ENCODE results near the gene PDPN.

PDPN gene

GRCh38 chr1:13605159-13605558 is 21.5 kb downstream of the PDPN start:
- Mint-ChIP-seq H3K4me3 (no peak overlapping the region), H3K36me3 (ENCODE audit: insufficient read depth) (no peaks in the 10 kb centered on the region), H3K4me1 (ENCODE audit: low read depth in 2 of 2) (no peaks in the 10 kb centered on the region), H3K27me3 (peaks cover 24 to 47% of the 10 kb centered on the region in 2 donors), H3K9me3 (no peaks in the 10 kb centered on the region), H3K27ac (no peak overlapping the region)
- DNase-seq (no peak), ATAC-seq (replicated peaks) (no peak)

GRCh38 chr1:13607002-13607401 is 23.4 kb downstream of the PDPN start:
- Mint-ChIP-seq H3K4me3 (no peak overlapping the region), H3K9me3 (no peaks in the 10 kb centered on the region), H3K4me1 (ENCODE audit: low read depth in 2 of 2) (no peaks in the 10 kb centered on the region), H3K27me3 (peaks cover 22 to 30% of the 10 kb centered on the region in 2 donors), H3K36me3 (ENCODE audit: insufficient read depth) (no peaks in the 10 kb centered on the region), H3K27ac (no peak overlapping the region)
- DNase-seq (no peak), ATAC-seq (replicated peaks) (no peak)

DNA sequence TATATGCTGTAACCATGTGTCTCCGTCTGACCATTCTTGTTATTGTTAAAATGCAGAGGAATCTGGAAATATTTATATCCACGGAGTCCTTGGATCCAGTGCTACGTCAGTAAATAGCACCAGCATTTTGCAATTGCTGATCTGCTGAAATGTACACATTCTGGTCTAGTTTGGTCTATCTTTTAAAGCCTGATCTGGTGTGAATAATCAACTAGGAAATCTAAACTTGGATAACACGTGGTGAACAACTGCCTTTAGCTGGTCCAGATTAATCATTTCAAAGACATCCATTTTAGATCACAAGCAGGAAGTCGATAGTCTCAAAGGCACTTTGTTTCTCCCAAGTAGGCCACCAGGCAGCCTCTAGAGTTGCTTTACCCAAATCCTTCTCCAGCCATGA is 32.6 kb downstream of the PDPN start:
- Mint-ChIP-seq H3K36me3 (ENCODE audit: insufficient read depth) (no peaks in the 10 kb centered on the region), H3K4me3 (no peak overlapping the region), H3K27me3 (peaks cover 49 to 50% of the 10 kb centered on the region in 2 donors), H3K4me1 (ENCODE audit: low read depth in 2 of 2) (no peaks in the 10 kb centered on the region), H3K9me3 (no peaks in the 10 kb centered on the region), H3K27ac (no peak overlapping the region)
- DNase-seq (no peak), ATAC-seq (replicated peaks) (no peak)

DNA sequence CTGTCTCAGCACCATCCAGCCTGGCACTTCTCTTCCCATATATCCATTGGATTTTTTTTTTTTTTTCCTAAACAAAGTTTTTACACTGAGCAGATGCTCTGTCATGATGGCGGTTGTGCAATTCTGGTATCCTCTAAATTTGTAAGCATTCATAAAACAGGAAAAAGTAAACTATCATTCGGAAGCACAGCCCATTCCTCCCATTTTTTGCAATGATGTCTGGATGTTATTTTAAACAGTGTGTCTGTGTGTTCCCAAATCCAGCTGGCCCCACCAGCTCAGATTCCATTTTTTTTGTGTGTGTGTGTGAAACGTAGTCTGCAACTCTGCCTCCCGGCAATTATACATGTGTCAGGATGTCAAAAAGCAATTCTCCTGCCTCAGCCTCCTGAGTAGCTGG is 33.5 kb downstream of the PDPN start:
- H3K4me1 Mint-ChIP-seq (ENCODE audit: low read depth in 2 of 2) = no peaks in the 10 kb centered on the region
- H3K4me3 Mint-ChIP-seq = no peak overlapping the region
- DNase-seq (no peak), ATAC-seq (replicated peaks) (no peak)
- H3K27ac Mint-ChIP-seq = no peak overlapping the region
- no peaks in the 10 kb centered on the region for H3K9me3 Mint-ChIP-seq
- no peaks in the 10 kb centered on the region for H3K36me3 Mint-ChIP-seq (ENCODE audit: insufficient read depth)
- peaks cover 51 to 53% of the 10 kb centered on the region in 2 donors for H3K27me3 Mint-ChIP-seq

- Mint-ChIP-seq H3K4me1 (ENCODE audit: low read depth in 2 of 2) (no peaks in the 10 kb centered on the region), H3K27ac (no peak overlapping the region), H3K4me3 (no peak overlapping the region), H3K36me3 (ENCODE audit: insufficient read depth) (no peaks in the 10 kb centered on the region), H3K27me3 (peaks cover 51 to 53% of the 10 kb centered on the region in 2 donors), H3K9me3 (no peaks in the 10 kb centered on the region)
- DNase-seq = no peak
- no peak for ATAC-seq (replicated peaks)
Observed at GRCh38 chr1:13617773-13618172, 34.1 kb downstream of the PDPN start.

DNA sequence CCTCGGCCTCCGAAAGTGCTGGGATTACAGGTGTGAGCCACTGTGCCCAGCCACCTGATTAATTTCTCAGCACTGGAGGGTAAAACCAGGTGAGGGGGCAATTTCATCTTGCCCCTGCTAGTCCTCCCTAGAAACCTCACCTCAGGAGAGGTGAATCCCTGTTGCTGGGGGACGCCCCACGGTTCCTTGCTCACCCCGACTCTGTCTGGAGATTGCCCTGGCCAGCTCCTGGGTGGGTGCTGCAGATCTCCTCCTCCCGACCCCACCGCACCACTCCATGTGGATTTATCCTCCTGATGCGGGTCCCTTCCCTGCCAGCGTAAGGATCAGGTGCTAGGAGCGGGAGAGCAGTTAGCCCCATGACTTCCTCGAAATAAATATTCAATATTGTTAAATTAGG is 34.9 kb downstream of the PDPN start:
- no peak overlapping the region for H3K4me3 Mint-ChIP-seq
- H3K4me1 Mint-ChIP-seq (ENCODE audit: low read depth in 2 of 2) = no peaks in the 10 kb centered on the region
- no peaks in the 10 kb centered on the region for H3K36me3 Mint-ChIP-seq (ENCODE audit: insufficient read depth)
- ATAC-seq (replicated peaks) (no peak), DNase-seq (no peak)
- H3K27me3 Mint-ChIP-seq = peaks cover 51 to 53% of the 10 kb centered on the region in 2 donors
- H3K27ac Mint-ChIP-seq = no peak overlapping the region
- no peaks in the 10 kb centered on the region for H3K9me3 Mint-ChIP-seq

GRCh38 chr1:13619909-13620308 is 36.3 kb downstream of the PDPN start:
- Mint-ChIP-seq H3K9me3 (no peaks in the 10 kb centered on the region), H3K4me1 (ENCODE audit: low read depth in 2 of 2) (no peaks in the 10 kb centered on the region), H3K27me3 (peaks cover 43 to 53% of the 10 kb centered on the region in 2 donors), H3K36me3 (ENCODE audit: insufficient read depth) (no peaks in the 10 kb centered on the region), H3K27ac (no peak overlapping the region), H3K4me3 (no peak overlapping the region)
- DNase-seq (no peak), ATAC-seq (replicated peaks) (no peak)

DNA sequence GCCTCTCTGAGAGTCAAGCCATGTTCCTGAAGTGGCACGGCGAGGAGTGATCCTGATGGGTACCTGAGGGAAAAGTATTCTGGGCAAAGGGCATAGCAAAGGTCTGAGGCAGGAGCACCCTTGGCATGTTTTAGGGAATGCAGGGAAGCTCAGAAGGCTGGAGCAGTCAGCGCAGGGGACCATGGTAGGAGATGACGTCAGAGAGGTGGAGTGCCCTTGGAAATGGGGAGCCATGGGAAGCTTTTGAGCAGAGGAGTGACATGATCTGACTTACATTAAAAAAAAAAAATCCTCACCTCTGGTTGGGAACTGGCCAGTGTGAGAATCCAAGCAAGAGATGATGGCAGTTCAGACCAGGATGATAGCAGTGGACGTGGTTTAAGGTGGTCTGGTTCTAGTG is 37.2 kb downstream of the PDPN start:
- H3K27ac Mint-ChIP-seq = no peak overlapping the region
- H3K27me3 Mint-ChIP-seq = peaks cover 34 to 46% of the 10 kb centered on the region in 2 donors
- H3K9me3 Mint-ChIP-seq = no peaks in the 10 kb centered on the region
- H3K4me1 Mint-ChIP-seq (ENCODE audit: low read depth in 2 of 2) = no peaks in the 10 kb centered on the region
- ATAC-seq (replicated peaks) = no peak
- H3K4me3 Mint-ChIP-seq = no peak overlapping the region
- no peak for DNase-seq
- no peaks in the 10 kb centered on the region for H3K36me3 Mint-ChIP-seq (ENCODE audit: insufficient read depth)

DNA sequence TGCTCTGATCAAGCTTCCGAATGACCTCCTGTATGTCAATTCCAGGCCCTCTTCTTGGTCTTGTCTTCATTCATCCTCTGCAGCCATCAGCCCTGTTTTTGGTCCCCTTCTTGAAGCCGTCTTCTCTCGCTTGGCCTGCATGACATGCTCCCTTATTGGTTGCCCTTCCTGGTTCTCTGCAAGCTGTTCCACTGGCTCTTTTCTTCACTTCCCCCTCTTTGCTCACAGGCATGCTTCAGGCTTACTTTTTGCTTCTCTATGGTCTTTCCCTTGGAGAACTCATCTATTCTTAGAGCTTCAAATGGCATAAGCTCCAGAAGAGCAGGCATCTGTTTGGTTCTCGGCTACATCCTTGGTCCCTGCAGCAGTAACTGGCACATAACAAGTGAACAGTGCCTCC is 38.8 kb downstream of the PDPN start:
- no peak for ATAC-seq (replicated peaks)
- H3K4me1 Mint-ChIP-seq (ENCODE audit: low read depth in 2 of 2) = no peaks in the 10 kb centered on the region
- no peaks in the 10 kb centered on the region for H3K9me3 Mint-ChIP-seq

GRCh38 chr1:13623021-13623637 is 39.5 kb downstream of the PDPN start:
- DNase-seq (no peak), ATAC-seq (replicated peaks) (no peak)
- no peaks in the 10 kb centered on the region for H3K9me3 Mint-ChIP-seq
- no peak overlapping the region for H3K4me3 Mint-ChIP-seq
- H3K27ac Mint-ChIP-seq = no peak overlapping the region
- no peaks in the 10 kb centered on the region for H3K4me1 Mint-ChIP-seq (ENCODE audit: low read depth in 2 of 2)
- no peaks in the 10 kb centered on the region for H3K36me3 Mint-ChIP-seq (ENCODE audit: insufficient read depth)
- peaks cover 18 to 25% of the 10 kb centered on the region in 2 donors for H3K27me3 Mint-ChIP-seq

More for the DNA sequence above, 38.8 kb downstream of the PDPN start:
- H3K36me3 Mint-ChIP-seq (ENCODE audit: insufficient read depth) = no peaks in the 10 kb centered on the region
- no peak for DNase-seq
- peaks cover 23 to 30% of the 10 kb centered on the region in 2 donors for H3K27me3 Mint-ChIP-seq
- H3K27ac Mint-ChIP-seq = no peak overlapping the region
- no peak overlapping the region for H3K4me3 Mint-ChIP-seq

DNA sequence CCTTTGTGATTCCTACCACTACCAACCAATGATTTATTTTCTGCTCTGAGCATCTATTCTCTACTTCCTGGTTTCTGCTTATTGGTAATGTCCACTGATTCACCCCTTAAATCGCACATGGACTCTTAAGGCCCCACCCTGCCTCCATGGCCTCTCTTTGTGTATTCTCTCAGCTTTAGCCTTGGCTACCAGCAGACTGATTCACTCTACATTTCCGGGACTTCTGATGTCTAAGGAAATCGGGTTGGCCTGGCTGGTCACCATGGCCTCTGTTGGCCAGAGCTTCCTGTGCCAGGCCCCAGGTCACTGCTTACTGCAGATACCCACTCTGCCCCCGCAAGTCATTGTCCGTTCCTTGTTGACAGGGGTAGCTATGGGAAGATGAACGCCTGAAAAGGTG is 40.9 kb downstream of the PDPN start:
- H3K27ac Mint-ChIP-seq = no peak overlapping the region
- H3K9me3 Mint-ChIP-seq = no peaks in the 10 kb centered on the region
- H3K27me3 Mint-ChIP-seq = peaks cover 29 to 32% of the 10 kb centered on the region in 2 donors
- DNase-seq = no peak
- H3K36me3 Mint-ChIP-seq (ENCODE audit: insufficient read depth) = no peaks in the 10 kb centered on the region
- H3K4me3 Mint-ChIP-seq = no peak overlapping the region
- no peak for ATAC-seq (replicated peaks)
- no peaks in the 10 kb centered on the region for H3K4me1 Mint-ChIP-seq (ENCODE audit: low read depth in 2 of 2)

- DNase-seq = no peak
- H3K4me3 Mint-ChIP-seq = no peak overlapping the region
- no peak for ATAC-seq (replicated peaks)
- peaks cover 12 to 18% of the 10 kb centered on the region in 2 donors for H3K27me3 Mint-ChIP-seq
- no peaks in the 10 kb centered on the region for H3K9me3 Mint-ChIP-seq
- H3K27ac Mint-ChIP-seq = no peak overlapping the region
- H3K4me1 Mint-ChIP-seq (ENCODE audit: low read depth in 2 of 2) = no peaks in the 10 kb centered on the region
- H3K36me3 Mint-ChIP-seq (ENCODE audit: insufficient read depth) = peaks cover 2% of the 10 kb centered on the region
Observed at GRCh38 chr1:13627127-13627526, 43.5 kb downstream of the PDPN start.

DNA sequence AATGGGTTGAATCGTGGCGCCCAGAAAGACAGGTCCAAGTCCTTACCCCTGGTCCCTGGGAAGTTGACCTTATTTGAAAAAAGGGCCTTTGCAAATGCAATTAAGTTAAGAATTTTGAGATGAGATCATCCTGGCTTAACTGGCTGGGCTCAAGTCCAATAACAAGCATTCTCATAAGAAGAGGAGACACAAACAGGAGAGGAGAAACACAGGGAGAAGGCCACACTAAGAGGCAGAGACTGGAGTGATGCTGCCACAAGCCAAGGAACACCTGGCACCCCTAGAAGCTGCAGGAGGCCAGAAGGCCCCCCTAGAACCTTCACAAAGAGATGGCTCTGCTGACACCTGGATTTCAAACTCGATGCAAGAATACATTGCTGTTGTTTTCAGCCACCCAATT is 44.6 kb downstream of the PDPN start:
- H3K27ac Mint-ChIP-seq = no peak overlapping the region
- no peak for ATAC-seq (replicated peaks)
- H3K4me1 Mint-ChIP-seq (ENCODE audit: low read depth in 2 of 2) = no peaks in the 10 kb centered on the region
- H3K9me3 Mint-ChIP-seq = no peaks in the 10 kb centered on the region
- DNase-seq = no peak
- H3K4me3 Mint-ChIP-seq = no peak overlapping the region
- peaks cover 12 to 18% of the 10 kb centered on the region in 2 donors for H3K27me3 Mint-ChIP-seq
- peaks cover 2% of the 10 kb centered on the region for H3K36me3 Mint-ChIP-seq (ENCODE audit: insufficient read depth)

GRCh38 chr1:13628711-13629110 is 45.1 kb downstream of the PDPN start:
- H3K27me3 Mint-ChIP-seq = peaks cover 17 to 20% of the 10 kb centered on the region in 2 donors

More at GRCh38 chr1:13628711-13629110, 45.1 kb downstream of the PDPN start:
- Mint-ChIP-seq H3K4me1 (ENCODE audit: low read depth in 2 of 2) (no peaks in the 10 kb centered on the region), H3K27ac (no peak overlapping the region), H3K9me3 (no peaks in the 10 kb centered on the region), H3K36me3 (ENCODE audit: insufficient read depth) (peaks cover 2% of the 10 kb centered on the region), H3K4me3 (no peak overlapping the region)
- DNase-seq = no peak
- no peak for ATAC-seq (replicated peaks)

All from effector memory CD8-positive, alpha-beta T cell (primary cell).